Neural progenitor cell (in vitro differentiated cells): ENCODE data around the gene BMPR1A. TPM values are rescaled to one million over a fixed set of nuclear protein-coding genes. Genes with fewer than 3 reads are reported as not detected.
"Not testable (repeated sequence)": the region's sequence is repeated elsewhere in the genome, so short reads cannot be mapped to it uniquely, and the experiment has no call there.

Source experiments
- DNase-seq: peaks from one replicate; pipeline ENCODE4 v3.0.0-alpha.2; 2016; ENCODE audit warnings: low spot score
- H2AFZ ChIP-seq: fragments of 200-600 bp; sonication (generic); replicated peaks from 2 replicates; pipeline ENCODE4 v1.6.1; 2016; ENCODE audit warnings: antibody characterized with exemption
- H3F3A ChIP-seq: fragments of 200-600 bp; sonication (generic); 2 replicates; pipeline ENCODE4 v1.6.1; 2016; ENCODE audit warnings: antibody characterized with exemption, low read depth
- H3K27ac ChIP-seq: fragments of 200-600 bp; sonication (generic); 2 replicates; pipeline ENCODE4 v1.5.1; 2016; ENCODE audit warnings: mild to moderate bottlenecking
- H3K27me3 ChIP-seq: fragments of 200-600 bp; sonication (generic); 2 replicates; pipeline ENCODE4 v1.6.1; 2016; ENCODE audit warnings: mild to moderate bottlenecking, moderate library complexity
- H3K36me3 ChIP-seq: fragments of 200-600 bp; sonication (generic); 2 replicates; pipeline ENCODE4 v1.5.1; 2016
- H3K4me1 ChIP-seq: fragments of 200-600 bp; sonication (generic); 2 replicates; pipeline ENCODE4 v1.6.1; 2016; ENCODE audit warnings: mixed run types
- H3K4me2 ChIP-seq: fragments of 200-600 bp; sonication (generic); 2 replicates; pipeline ENCODE4 v1.6.1; 2016
- H3K4me3 ChIP-seq: fragments of 200-600 bp; sonication (generic); 2 replicates; pipeline ENCODE4 v1.5.1; 2016
- H3K79me2 ChIP-seq: fragments of 200-600 bp; sonication (generic); 2 replicates; pipeline ENCODE4 v1.6.1; 2016; ENCODE audit warnings: low read depth
- H3K9ac ChIP-seq: fragments of 200-600 bp; sonication (generic); 2 replicates; pipeline ENCODE4 v1.6.1; 2016
- H3K9me3 ChIP-seq: fragments of 200-600 bp; sonication (generic); 2 replicates; pipeline ENCODE4 v1.5.1; 2016; ENCODE audit warnings: low read depth
- H4K20me1 ChIP-seq: fragments of 200-600 bp; sonication (generic); 2 replicates; pipeline ENCODE4 v1.6.1; 2016; ENCODE audit warnings: low read depth
- H3K27ac Mint-ChIP-seq: 3 replicates; pipeline ENCODE4 v1.8.0; 2021; ENCODE audit warnings: mixed read lengths
- H3K27me3 Mint-ChIP-seq: 2 replicates; pipeline ENCODE4 v1.8.0; 2022; ENCODE audit warnings: low read depth, mild to moderate bottlenecking, inconsistent platforms, moderate library complexity, mixed read lengths; ENCODE audit not compliant: insufficient read depth
- H3K36me3 Mint-ChIP-seq: 3 replicates; pipeline ENCODE4 v1.8.0; 2021; ENCODE audit warnings: mixed read lengths
- H3K4me1 Mint-ChIP-seq: 3 replicates; pipeline ENCODE4 v1.8.0; 2021; ENCODE audit warnings: mixed read lengths
- H3K4me3 Mint-ChIP-seq: 3 replicates; pipeline ENCODE4 v1.8.0; 2021; ENCODE audit warnings: mild to moderate bottlenecking, moderate library complexity, mixed read lengths
- H3K9me3 Mint-ChIP-seq: 3 replicates; pipeline ENCODE4 v1.8.0; 2020; ENCODE audit warnings: mixed read lengths
- CTCF ChIP-seq: fragments of 200-600 bp; sonication (generic); IDR thresholded peaks from 2 replicates; pipeline ENCODE4 v1.5.1; 2017; ENCODE audit warnings: antibody characterized with exemption, mild to moderate bottlenecking
- EZH2 ChIP-seq: fragments of 200-600 bp; sonication (generic); IDR thresholded peaks from 2 replicates; pipeline ENCODE4 v1.6.1; 2017; ENCODE audit warnings: antibody characterized with exemption, mild to moderate bottlenecking, moderate library complexity
- EZH2phosphoT487 ChIP-seq: fragments of 200-600 bp; sonication (generic); IDR thresholded peaks from 2 replicates; pipeline ENCODE4 v1.6.1; 2017; ENCODE audit warnings: antibody characterized with exemption
- total RNA-seq: library from RNA; depleted of rRNA; stranded (reverse); fragments of >200 nt; gene quantifications from 2 replicates; pipeline ENCODE4 v1.2.3, GENCODE V29; 2015; ENCODE audit warnings: low replicate concordance

BMPR1A gene
- total RNA-seq, 1 donor from 2014 or later = 76.2 TPM

GRCh38 chr10:86937502-86938154 lies 181.2 kb downstream of the BMPR1A start:
- DNase-seq = no peak
- Mint-ChIP-seq H3K27ac (no peak overlapping the region), H3K27me3 (peaks cover 7% of the 10 kb centered on the region), H3K36me3 (no peaks in the 10 kb centered on the region), H3K4me3 (no peak overlapping the region), H3K4me1 (no peaks in the 10 kb centered on the region), H3K9me3 (no peaks in the 10 kb centered on the region)
- Histone ChIP-seq H3K36me3 (no peaks in the 10 kb centered on the region), H4K20me1 (no peaks in the 10 kb centered on the region), H3K9me3 (no peaks in the 10 kb centered on the region), H3K4me1 (no peaks in the 10 kb centered on the region), H3K79me2 (no peaks in the 10 kb centered on the region), H3F3A (no peaks in the 10 kb centered on the region), H2AFZ (no peak overlapping the region), H3K27me3 (no peaks in the 10 kb centered on the region), H3K27ac (no peak overlapping the region), H3K4me3 (no peak overlapping the region), H3K4me2 (no peak overlapping the region), H3K9ac (no peak overlapping the region)
- no peak for TF ChIP-seq CTCF
- no peak for TF ChIP-seq EZH2
- TF ChIP-seq EZH2phosphoT487 = no peak

GRCh38 chr10:86938260-86938659 lies 181.8 kb downstream of the BMPR1A start:
- no peak for TF ChIP-seq EZH2
- TF ChIP-seq CTCF = no peak
- no peak for TF ChIP-seq EZH2phosphoT487
- H3K27me3 Mint-ChIP-seq = peaks cover 5% of the 10 kb centered on the region

GRCh38 chr10:86940076-86940475 lies 183.7 kb downstream of the BMPR1A start:
- not testable (repeated sequence) for DNase-seq, H3F3A ChIP-seq, H3K27ac Mint-ChIP-seq, H3K9me3 ChIP-seq, H3K4me3 ChIP-seq, H4K20me1 ChIP-seq, H2AFZ ChIP-seq, H3K27me3 Mint-ChIP-seq, H3K9me3 Mint-ChIP-seq, H3K9ac ChIP-seq, H3K27ac ChIP-seq, H3K4me3 Mint-ChIP-seq, H3K27me3 ChIP-seq, H3K79me2 ChIP-seq, H3K36me3 ChIP-seq, H3K4me2 ChIP-seq, H3K36me3 Mint-ChIP-seq, H3K4me1 Mint-ChIP-seq, H3K4me1 ChIP-seq

More at GRCh38 chr10:86938260-86938659, 181.8 kb downstream of the BMPR1A start:
- no peaks in the 10 kb centered on the region for H3K9me3 Mint-ChIP-seq
- no peak overlapping the region for H3K4me3 Mint-ChIP-seq
- no peak overlapping the region for H3K27ac Mint-ChIP-seq
- H4K20me1 ChIP-seq = no peaks in the 10 kb centered on the region
- H2AFZ ChIP-seq = no peak overlapping the region
- no peaks in the 10 kb centered on the region for H3K4me1 ChIP-seq
- H3K4me1 Mint-ChIP-seq = no peaks in the 10 kb centered on the region
- H3K27me3 ChIP-seq = no peaks in the 10 kb centered on the region
- H3K36me3 Mint-ChIP-seq = no peaks in the 10 kb centered on the region
- H3K27ac ChIP-seq = no peak overlapping the region
- no peak overlapping the region for H3K4me3 ChIP-seq
- H3K36me3 ChIP-seq = no peaks in the 10 kb centered on the region
- H3F3A ChIP-seq = no peaks in the 10 kb centered on the region
- H3K4me2 ChIP-seq = no peak overlapping the region
- no peaks in the 10 kb centered on the region for H3K79me2 ChIP-seq
- no peak overlapping the region for H3K9ac ChIP-seq
- no peaks in the 10 kb centered on the region for H3K9me3 ChIP-seq
- DNase-seq = no peak

- Histone ChIP-seq H3K4me2 (no peak overlapping the region), H3K9me3 (no peaks in the 10 kb centered on the region), H3F3A (no peaks in the 10 kb centered on the region), H3K4me1 (peaks cover under 1% of the 10 kb centered on the region), H3K27ac (no peak overlapping the region), H3K79me2 (no peaks in the 10 kb centered on the region), H4K20me1 (no peaks in the 10 kb centered on the region), H3K4me3 (no peak overlapping the region), H3K27me3 (no peaks in the 10 kb centered on the region), H2AFZ (no peak overlapping the region), H3K9ac (no peak overlapping the region), H3K36me3 (no peaks in the 10 kb centered on the region)
- H3K36me3 Mint-ChIP-seq = no peaks in the 10 kb centered on the region
- no peak for DNase-seq
- H3K4me3 Mint-ChIP-seq = no peak overlapping the region
- TF ChIP-seq CTCF (no peak), EZH2phosphoT487 (no peak), EZH2 (no peak)
- peaks cover 6% of the 10 kb centered on the region for H3K4me1 Mint-ChIP-seq
- no peaks in the 10 kb centered on the region for H3K9me3 Mint-ChIP-seq
- no peak overlapping the region for H3K27ac Mint-ChIP-seq
- H3K27me3 Mint-ChIP-seq = peaks cover 5% of the 10 kb centered on the region
These were observed 184.3 kb downstream of the BMPR1A start for GRCh38 chr10:86940677-86941076.
